ENCODE results near the gene CFB.
A peak's percentile ranks its signal among the peaks of the same experiment; 100 is the strongest.
"Not testable (repeated sequence)": the region's sequence is repeated elsewhere in the genome, so short reads cannot be mapped to it uniquely, and the experiment has no call there.

The CFB gene

GRCh38 chr6:31911826-31912585 lies 33.9 kb upstream of the CFB start:
- no peak for DNase-seq (ENCODE audit: low spot score)

- no peak for DNase-seq (ENCODE audit: low spot score)
These were observed 30.5 kb upstream of the CFB start for GRCh38 chr6:31915351-31915750.

- DNase-seq (ENCODE audit: low spot score), result no peak
These were observed 30.1 kb upstream of the CFB start for GRCh38 chr6:31915756-31916155.

- DNase-seq (ENCODE audit: low spot score), result no peak
These were observed 27.7 kb upstream of the CFB start for GRCh38 chr6:31918069-31918720.

- DNase-seq (ENCODE audit: low spot score), result no peak
These were observed 26.1 kb upstream of the CFB start for GRCh38 chr6:31919624-31920303.

GRCh38 chr6:31920811-31921210 lies 25.1 kb upstream of the CFB start:
- no peak for DNase-seq (ENCODE audit: low spot score)

GRCh38 chr6:31922942-31923341 lies 23.0 kb upstream of the CFB start:
- no peak for DNase-seq (ENCODE audit: low spot score)

- DNase-seq (ENCODE audit: low spot score), result no peak
These were observed 18.5 kb upstream of the CFB start, which contains the start of gene C2 for GRCh38 chr6:31927242-31927862. C2 (plus strand) TSS chr6:31927717; CDS start chr6:31927753, 36 bp downstream.

- no peak for DNase-seq (ENCODE audit: low spot score)
These were observed 17.8 kb upstream of the CFB start for GRCh38 chr6:31927863-31928671.

GRCh38 chr6:31928672-31928939 lies 17.3 kb upstream of the CFB start:
- no peak for DNase-seq (ENCODE audit: low spot score)

GRCh38 chr6:31930962-31931361 lies 14.9 kb upstream of the CFB start:
- no peak for DNase-seq (ENCODE audit: low spot score)

GRCh38 chr6:31932137-31932536 lies 13.8 kb upstream of the CFB start:
- DNase-seq (ENCODE audit: low spot score), result not testable (repeated sequence)

- no peak for DNase-seq (ENCODE audit: low spot score)
These were observed 12.4 kb upstream of the CFB start for GRCh38 chr6:31933537-31933936.

GRCh38 chr6:31935021-31935420 lies 10.9 kb upstream of the CFB start:
- no peak for DNase-seq (ENCODE audit: low spot score)

GRCh38 chr6:31935823-31936222 lies 10.1 kb upstream of the CFB start:
- no peak for DNase-seq (ENCODE audit: low spot score)

GRCh38 chr6:31940256-31940664 lies 5.6 kb upstream of the CFB start:
- DNase-seq (ENCODE audit: low spot score), result peak; percentile 67

- no peak for DNase-seq (ENCODE audit: low spot score)
These were observed 2.2 kb upstream of the CFB start for GRCh38 chr6:31943742-31944141.

- no peak for DNase-seq (ENCODE audit: low spot score)
These were observed 765 bp upstream of the CFB start for GRCh38 chr6:31945154-31945506.

GRCh38 chr6:31946370-31946885 lies 533 bp downstream of the CFB start:
- no peak for DNase-seq (ENCODE audit: low spot score)

GRCh38 chr6:31947070-31947675 lies 1.3 kb downstream of the CFB start:
- no peak for DNase-seq (ENCODE audit: low spot score)

- no peak for DNase-seq (ENCODE audit: low spot score)
These were observed 2.0 kb downstream of the CFB start for GRCh38 chr6:31947864-31948263.

Data from kidney tubule cell (primary cell).